ENCODE measurements around the gene ORM2.

Gene ORM2

DNA sequence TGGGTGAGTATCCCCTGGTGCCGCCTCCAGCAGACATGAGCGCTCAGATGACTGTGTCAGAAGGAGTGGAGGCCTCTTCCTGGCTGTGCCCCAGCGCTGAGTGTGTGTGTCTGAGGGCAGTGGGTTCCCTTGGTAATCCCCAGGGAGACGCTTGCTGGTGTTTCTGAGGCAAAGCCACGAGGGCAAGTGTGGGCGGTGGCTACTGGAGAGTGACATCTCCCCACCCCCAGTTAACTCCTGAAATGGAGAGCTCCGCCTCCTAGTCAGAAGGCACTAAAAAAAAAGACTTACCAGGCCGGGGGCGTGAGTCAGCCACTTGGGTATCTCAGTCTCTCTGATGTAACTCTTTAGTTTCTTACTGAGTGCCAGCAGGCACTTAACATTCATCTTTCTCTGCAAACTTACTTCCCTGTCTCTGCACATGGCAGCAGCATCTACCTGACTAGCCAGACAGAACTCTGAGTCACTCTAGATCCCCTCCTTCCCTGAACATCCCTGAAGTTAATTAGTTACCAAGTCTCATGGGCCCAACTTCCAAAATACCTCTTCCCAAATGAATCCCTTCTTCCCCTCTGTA lies 19.3 kb downstream of the ORM2 start:
- H3K4me3 ChIP-seq (ENCODE audit: low read depth, low read length) = no peak overlapping the region
- peak; percentile 99 for DNase-seq (ENCODE audit: low read depth)
- TF ChIP-seq CTCF (IDR thresholded peaks at IDR 0.05; ENCODE audit: low read depth, low read length) (no peak), MAX (IDR thresholded peaks at IDR 0.05; ENCODE audit: low read depth, low read length) (peak; percentile 89), MYC (IDR thresholded peaks at IDR 0.05; ENCODE audit: low read depth, low read length) (peak; percentile 91), POLR2A (IDR thresholded peaks at IDR 0.05; ENCODE audit: extremely low read depth, insufficient read length) (no peak)

DNA sequence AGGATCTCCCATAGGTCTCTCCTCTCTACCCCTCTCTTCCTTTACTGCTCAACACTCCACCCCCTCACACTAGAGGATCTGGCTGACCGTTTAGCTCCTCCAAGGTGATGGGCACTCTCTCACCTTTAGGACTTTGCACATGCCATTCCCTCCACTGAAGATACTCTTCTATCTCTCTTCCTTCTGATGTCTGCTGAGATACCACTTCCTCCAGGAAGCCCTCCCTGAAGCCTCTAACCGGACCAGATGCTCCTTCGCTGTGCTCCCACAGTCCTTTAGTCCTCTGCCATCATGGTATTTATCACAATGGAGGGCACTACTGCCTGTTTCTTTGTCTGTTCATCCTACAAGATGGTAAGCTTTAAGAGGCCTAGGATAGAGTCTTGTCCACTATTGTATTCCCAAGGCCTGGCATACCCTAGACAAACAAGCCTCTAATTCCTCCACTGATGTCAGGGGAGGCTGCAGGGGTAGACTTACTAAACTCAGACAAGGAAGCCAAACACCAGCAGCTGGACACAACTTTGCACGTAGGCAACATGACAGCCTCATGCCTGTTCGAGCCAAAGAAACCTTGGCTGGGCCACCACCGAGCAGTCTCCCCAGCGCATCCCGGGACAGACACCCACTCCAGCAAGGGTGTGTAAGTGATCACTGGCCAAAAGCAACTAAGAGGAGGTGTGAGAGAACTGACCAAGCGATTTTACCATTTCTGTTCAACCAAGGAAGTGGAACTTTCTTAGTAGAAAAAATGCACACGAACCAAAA lies 20.2 kb downstream of the ORM2 start:
- DNase-seq (ENCODE audit: low read depth) = no peak
- no peak overlapping the region for H3K4me3 ChIP-seq (ENCODE audit: low read depth, low read length)
- TF ChIP-seq MYC (IDR thresholded peaks at IDR 0.05; ENCODE audit: low read depth, low read length) (no peak), CTCF (IDR thresholded peaks at IDR 0.05; ENCODE audit: low read depth, low read length) (no peak), MAX (IDR thresholded peaks at IDR 0.05; ENCODE audit: low read depth, low read length) (no peak), POLR2A (IDR thresholded peaks at IDR 0.05; ENCODE audit: extremely low read depth, insufficient read length) (no peak)

GRCh38 chr9:114350636-114351401 lies 21.1 kb downstream of the ORM2 start:
- TF ChIP-seq CTCF (IDR thresholded peaks at IDR 0.05; ENCODE audit: low read depth, low read length) (no peak), POLR2A (IDR thresholded peaks at IDR 0.05; ENCODE audit: extremely low read depth, insufficient read length) (no peak), MAX (IDR thresholded peaks at IDR 0.05; ENCODE audit: low read depth, low read length) (no peak), MYC (IDR thresholded peaks at IDR 0.05; ENCODE audit: low read depth, low read length) (no peak)
- no peak for DNase-seq (ENCODE audit: low read depth)
- no peak overlapping the region for H3K4me3 ChIP-seq (ENCODE audit: low read depth, low read length)

GRCh38 chr9:114351932-114352331 lies 22.3 kb downstream of the ORM2 start:
- no peak for TF ChIP-seq MAX (IDR thresholded peaks at IDR 0.05; ENCODE audit: low read depth, low read length)
- no peak for TF ChIP-seq MYC (IDR thresholded peaks at IDR 0.05; ENCODE audit: low read depth, low read length)
- no peak for TF ChIP-seq CTCF (IDR thresholded peaks at IDR 0.05; ENCODE audit: low read depth, low read length)
- no peak for TF ChIP-seq POLR2A (IDR thresholded peaks at IDR 0.05; ENCODE audit: extremely low read depth, insufficient read length)
- DNase-seq (ENCODE audit: low read depth) = no peak
- H3K4me3 ChIP-seq (ENCODE audit: low read depth, low read length) = no peak overlapping the region

GRCh38 chr9:114355821-114356220 lies 26.2 kb downstream of the ORM2 start:
- no peak for DNase-seq (ENCODE audit: low read depth)
- TF ChIP-seq MAX (IDR thresholded peaks at IDR 0.05; ENCODE audit: low read depth, low read length) (no peak), MYC (IDR thresholded peaks at IDR 0.05; ENCODE audit: low read depth, low read length) (no peak)
- no peak overlapping the region for H3K4me3 ChIP-seq (ENCODE audit: low read depth, low read length)

GRCh38 chr9:114356792-114357191 lies 27.1 kb downstream of the ORM2 start:
- no peak for TF ChIP-seq MYC (IDR thresholded peaks at IDR 0.05; ENCODE audit: low read depth, low read length)
- no peak for TF ChIP-seq CTCF (IDR thresholded peaks at IDR 0.05; ENCODE audit: low read depth, low read length)
- no peak for TF ChIP-seq POLR2A (IDR thresholded peaks at IDR 0.05; ENCODE audit: extremely low read depth, insufficient read length)
- no peak for TF ChIP-seq MAX (IDR thresholded peaks at IDR 0.05; ENCODE audit: low read depth, low read length)
- H3K4me3 ChIP-seq (ENCODE audit: low read depth, low read length) = no peak overlapping the region
- no peak for DNase-seq (ENCODE audit: low read depth)

Data from NB4 (cell line).